HepG2 (cell line): Measurements from ENCODE around the gene TMIGD2. TPM values are rescaled to one million over a fixed set of nuclear protein-coding genes. Genes with fewer than 3 reads are reported as not detected.

Experiments used
- DZIP1 ChIP-seq: sonication (generic); formaldehyde crosslinking; IDR thresholded peaks from 2 replicates; pipeline ENCODE4 v1.5.0; 2020; ENCODE audit warnings: mild to moderate bottlenecking, missing genetic modification reagents
- ELF1 ChIP-seq: sonication (generic); formaldehyde crosslinking; IDR thresholded peaks from 2 replicates; pipeline ENCODE4 v1.4.0; 2020; ENCODE audit warnings: missing genetic modification reagents
- ELF4 ChIP-seq: sonication (generic); formaldehyde crosslinking; IDR thresholded peaks from 2 replicates; pipeline ENCODE4 v1.5.0; 2020; ENCODE audit warnings: missing genetic modification reagents, mild to moderate bottlenecking, moderate library complexity, borderline replicate concordance
- GFI1 ChIP-seq: sonication (generic); formaldehyde crosslinking; IDR thresholded peaks from 2 replicates; pipeline ENCODE4 v1.5.0; 2020; ENCODE audit warnings: missing genetic modification reagents, mild to moderate bottlenecking, borderline replicate concordance
- GLI4 ChIP-seq: sonication (generic); formaldehyde crosslinking; IDR thresholded peaks from 2 replicates; pipeline ENCODE4 v1.5.1; 2020; ENCODE audit warnings: missing genetic modification reagents, mild to moderate bottlenecking, moderate library complexity, borderline replicate concordance
- GMEB1 ChIP-seq: sonication (generic); formaldehyde crosslinking; IDR thresholded peaks from 2 replicates; pipeline ENCODE4 v1.5.1; 2020; ENCODE audit warnings: missing genetic modification reagents, mild to moderate bottlenecking, borderline replicate concordance
- HBP1 ChIP-seq: IDR thresholded peaks from 2 replicates; pipeline ENCODE4 v1.6.1; 2016; ENCODE audit warnings: low read depth, control low read depth
- HMGXB4 ChIP-seq, 2 experiments: sonication (generic) in 1 of 2; formaldehyde crosslinking in 1 of 2; IDR thresholded peaks; 2 replicates each; pipeline versions ENCODE4 v1.4.0 to v1.6.1; 2018 to 2020; ENCODE audit warnings: missing genetic modification reagents in 2 of 2, borderline replicate concordance in 1 of 2, low read depth in 1 of 2, mild to moderate bottlenecking in 1 of 2, missing biosample characterization in 1 of 2
- KAT8 ChIP-seq: IDR thresholded peaks from 2 replicates; pipeline ENCODE4 v1.6.1; 2016; ENCODE audit warnings: missing genetic modification reagents, missing compliant biosample characterization
- KDM5B ChIP-seq: sonication (generic); formaldehyde crosslinking; IDR thresholded peaks from 2 replicates; pipeline ENCODE4 v1.4.0; 2020; ENCODE audit warnings: missing genetic modification reagents, mild to moderate bottlenecking, borderline replicate concordance
- MBNL3 ChIP-seq: fragments of 250-450 bp; sonication (Bioruptor Pico); conservative IDR thresholded peaks from 2 replicates; pipeline ENCODE4 v1.8.0; 2022; ENCODE audit warnings: mild to moderate bottlenecking, inconsistent platforms
- MED13 ChIP-seq: sonication (generic); formaldehyde crosslinking; IDR thresholded peaks from 2 replicates; pipeline ENCODE4 v1.5.0; 2020; ENCODE audit warnings: missing genetic modification reagents
- NFYB ChIP-seq: sonication (generic); formaldehyde crosslinking; IDR thresholded peaks from 2 replicates; pipeline ENCODE4 v1.4.0; 2020; ENCODE audit warnings: missing genetic modification reagents
- NR0B2 ChIP-seq: sonication (generic); formaldehyde crosslinking; IDR thresholded peaks from 2 replicates; pipeline ENCODE4 v1.4.0; 2020; ENCODE audit warnings: mild to moderate bottlenecking, missing genetic modification reagents
- RXRA ChIP-seq: sonication (generic); formaldehyde crosslinking; IDR thresholded peaks from 2 replicates; pipeline ENCODE4 v1.5.1; 2020; ENCODE audit warnings: missing genetic modification reagents
- SATB2 ChIP-seq: sonication (generic); formaldehyde crosslinking; IDR thresholded peaks from 2 replicates; pipeline ENCODE4 v1.5.0; 2020; ENCODE audit warnings: missing genetic modification reagents
- ZNF292 ChIP-seq: sonication (generic); formaldehyde crosslinking; IDR thresholded peaks from 2 replicates; pipeline ENCODE4 v1.8.1; 2022; ENCODE audit warnings: mild to moderate bottlenecking, low read depth, missing genetic modification reagents, borderline replicate concordance
- ZNF441 ChIP-seq: sonication (generic); formaldehyde crosslinking; IDR thresholded peaks from 2 replicates; pipeline ENCODE4 v1.7.0; 2021; ENCODE audit warnings: missing genetic modification reagents, borderline replicate concordance
- ZNF570 ChIP-seq: sonication (generic); formaldehyde crosslinking; IDR thresholded peaks from 2 replicates; pipeline ENCODE4 v1.4.0; 2020; ENCODE audit warnings: mild to moderate bottlenecking, missing genetic modification reagents, borderline replicate concordance
- ZNF761 ChIP-seq: sonication (generic); formaldehyde crosslinking; conservative IDR thresholded peaks from 2 replicates; pipeline ENCODE4 v1.4.0; 2020; ENCODE audit warnings: mild to moderate bottlenecking, missing genetic modification reagents
- polyA plus RNA-seq, 8 experiments: library from polyadenylated mRNA; depleted of rRNA in 3 of 8; stranded (reverse) in 7 of 8; unstranded in 1 of 8; fragments of >200 nt; fragmentation: Illumina TruSeq in 4 of 8; extraction: Trizol in 4 of 8; gene quantifications; 2 replicates each; pipeline versions ENCODE4 v1.2.1 to v1.2.3, GENCODE V29; 2011 to 2016; ENCODE audit warnings: low read depth in 4 of 8, missing spikeins in 1 of 8, mixed read lengths in 1 of 8; ENCODE audit not compliant: insufficient read depth in 1 of 8
- total RNA-seq, 5 experiments: library from RNA; depleted of rRNA; stranded (reverse); fragments of >200 nt; fragmentation: Illumina TruSeq; extraction: Trizol; gene quantifications; 2 replicates each; pipeline ENCODE4 v1.2.3, GENCODE V29; 2016; ENCODE audit warnings: low read depth in 1 of 5

Gene TMIGD2
- total and polyA plus RNA-seq, 2 of the 13 experiments (the other 11 are each of a cell fraction or from before 2014, with no cell fraction given): 0.11 to 1.0 TPM

- peak; percentile 89 for TF ChIP-seq KAT8 (CRISPR knock-in tag)
- TF ChIP-seq GLI4: no peak
- TF ChIP-seq DZIP1: no peak
- TF ChIP-seq ZNF292 (CRISPR knock-in tag): no peak
- TF ChIP-seq ELF1 (CRISPR knock-in tag): peak; percentile 65
- TF ChIP-seq NFYB (CRISPR knock-in tag): peak; percentile 95
- peak; percentile 65; the same call in 1 of the 2 replicates for TF ChIP-seq KDM5B (CRISPR knock-in tag)
- no peak for TF ChIP-seq MBNL3 (CRISPR knock-in tag)
- TF ChIP-seq MED13 (CRISPR knock-in tag): peak; percentile 22; the same call in 1 of the 2 replicates
- TF ChIP-seq ZNF441 (CRISPR knock-in tag): peak; percentile 73
- TF ChIP-seq NR0B2: peak; percentile 32; the same call in 1 of the 2 replicates
- no peak for TF ChIP-seq SATB2
- 0 out of 2 replicates have a peak, but pooled peaks have one; percentile 71 for TF ChIP-seq HBP1 (CRISPR knock-in tag)
- TF ChIP-seq ELF4 (CRISPR knock-in tag): 0 out of 2 replicates have a peak, but pooled peaks have one; percentile 39
- TF ChIP-seq ZNF761 (CRISPR knock-in tag): no peak
- TF ChIP-seq HMGXB4 (CRISPR knock-in tag; IDR thresholded peaks at IDR 0.05; ENCODE audit: borderline replicate concordance in 1 of 2, low read depth in 1 of 2): peak in 1 of 2 experiments; percentile 37; a peak in 1 of 4 replicates
- TF ChIP-seq GMEB1 (CRISPR knock-in tag): peak; percentile 50; the same call in 1 of the 2 replicates
- TF ChIP-seq GFI1: peak; percentile 65; the same call in 1 of the 2 replicates
- TF ChIP-seq ZNF570 (CRISPR knock-in tag): no peak
- peak; percentile 81 for TF ChIP-seq RXRA (CRISPR knock-in tag)
These were observed 40.6 kb upstream of the TMIGD2 start (continued) for GRCh38 chr19:4342615-4343369.
